ENCODE data around the gene YARS1.
A peak's percentile ranks its signal among the peaks of the same experiment; 100 is the strongest.
"Not testable (repeated sequence)": the region's sequence is repeated elsewhere in the genome, so short reads cannot be mapped to it uniquely, and the experiment has no call there.

YARS1 gene

DNA sequence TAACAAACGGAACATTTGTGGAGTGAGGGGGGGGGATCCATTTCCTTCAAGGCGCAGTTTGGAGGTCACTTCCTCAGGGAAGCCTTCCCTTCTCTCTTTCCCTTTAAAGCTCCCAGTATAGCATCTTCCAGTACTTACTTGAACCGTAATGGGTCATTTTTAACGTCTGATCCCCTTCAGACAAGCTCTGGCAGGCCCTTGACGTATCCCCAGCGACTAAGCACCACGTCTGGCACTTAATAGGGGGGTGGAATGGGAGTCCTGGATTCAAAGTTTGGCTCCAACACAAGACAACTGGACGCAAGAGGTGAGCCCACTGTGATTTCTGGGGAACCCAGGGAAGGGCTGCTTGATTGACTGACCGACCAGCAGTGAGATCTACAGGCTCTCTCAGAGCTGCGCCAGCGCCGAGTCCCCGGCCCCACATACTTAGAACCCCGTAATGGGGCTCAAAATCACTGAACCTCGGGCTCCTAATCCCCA, 441 bp downstream of the YARS1 start:
- DNase-seq: peak; percentile 35

- DNase-seq: no peak
These were observed 3.0 kb downstream of the YARS1 start for GRCh38 chr1:32813941-32814739.

DNA sequence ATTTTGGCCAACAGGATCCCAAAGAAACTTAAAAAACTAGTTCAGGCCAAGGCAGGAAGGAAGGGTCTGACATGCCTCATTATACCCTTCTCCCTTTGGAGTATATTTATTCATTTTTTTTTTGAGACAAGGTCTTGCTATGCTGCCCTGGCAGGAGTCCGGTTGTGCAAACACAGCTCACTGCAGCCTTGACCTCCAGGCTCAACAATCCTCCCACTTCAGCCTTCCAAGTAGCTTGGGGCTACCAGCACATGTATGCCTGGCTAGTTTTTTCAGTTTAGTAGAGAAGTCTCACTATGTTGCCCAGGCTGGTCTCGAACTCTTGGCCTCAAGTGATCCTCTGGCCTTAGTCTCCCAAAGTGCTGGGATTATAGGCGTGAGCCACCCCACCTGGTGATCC, 5.2 kb downstream of the YARS1 start:
- DNase-seq: no peak

- DNase-seq: no peak
These were observed 5.9 kb downstream of the YARS1 start for GRCh38 chr1:32811265-32811664.

DNA sequence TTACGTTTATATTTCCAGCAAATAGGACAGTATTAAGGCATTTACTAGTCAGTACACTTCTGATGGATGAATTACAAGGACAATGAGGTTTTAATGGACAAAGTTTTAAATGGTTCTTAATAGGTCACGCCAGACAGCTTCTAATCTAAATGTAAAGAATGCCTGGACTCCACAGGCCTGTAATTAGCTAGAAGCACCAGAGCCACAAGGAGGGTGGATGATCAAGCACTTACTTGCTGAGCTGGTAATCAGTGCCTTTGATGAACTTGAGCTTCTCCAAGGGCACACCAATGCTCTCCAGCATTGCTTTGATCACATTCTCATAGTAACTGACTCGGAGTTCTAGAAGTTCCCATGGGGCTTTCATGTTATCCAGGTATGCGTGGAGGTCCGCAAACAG, 6.8 kb downstream of the YARS1 start:
- no peak for DNase-seq

- DNase-seq: no peak
These were observed 8.6 kb downstream of the YARS1 start for GRCh38 chr1:32808580-32808979.

DNA sequence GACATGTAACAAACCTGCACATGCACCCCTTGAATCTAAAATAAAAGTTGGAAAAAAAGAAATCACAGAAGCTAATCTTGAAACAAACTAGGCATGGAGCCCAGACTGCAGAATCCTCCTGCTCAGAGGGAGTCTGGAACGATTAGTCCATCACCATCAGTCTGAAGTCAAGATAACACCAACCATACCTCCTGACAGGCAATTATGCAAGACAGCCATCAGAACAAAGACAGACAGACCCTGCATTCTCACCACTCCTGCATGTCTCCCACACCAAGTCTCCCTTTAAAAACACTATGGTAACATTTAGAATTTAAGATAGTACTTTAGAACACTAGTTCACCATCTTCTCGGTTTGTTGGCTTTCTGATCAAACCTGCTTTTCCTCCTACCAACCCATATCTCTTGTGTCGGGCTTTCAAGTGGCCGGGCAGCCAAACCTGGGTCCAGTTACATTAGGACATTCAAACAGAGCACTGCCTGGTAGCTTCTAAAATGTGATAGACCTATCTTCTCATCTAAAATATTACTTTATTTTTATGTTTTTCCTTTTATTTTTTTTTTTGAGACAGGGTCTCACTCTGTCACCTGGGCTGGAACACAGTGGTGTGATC, 10.1 kb downstream of the YARS1 start:
- DNase-seq: no peak

DNA sequence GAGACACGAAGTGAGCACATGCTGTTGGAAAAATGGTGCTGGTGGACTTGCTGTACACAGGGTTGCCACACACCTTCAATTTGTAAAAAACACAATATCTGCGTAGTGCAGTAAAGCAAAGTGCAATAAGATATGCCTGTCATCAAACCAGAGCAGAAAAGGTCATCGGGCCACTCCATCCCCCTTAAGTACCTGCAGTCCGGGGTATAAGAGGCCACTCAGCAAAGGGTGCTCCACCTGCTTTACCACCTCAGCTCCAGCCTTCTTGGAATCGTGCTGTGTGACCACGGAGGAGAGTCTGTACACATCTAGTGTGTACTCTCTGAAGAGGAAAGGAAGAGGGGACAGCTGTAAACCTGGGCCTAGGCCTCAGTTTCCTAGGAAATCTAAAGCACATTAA, 10.9 kb downstream of the YARS1 start:
- DNase-seq: no peak

GRCh38 chr1:32804460-32804859, 12.7 kb downstream of the YARS1 start:
- not testable (repeated sequence) for DNase-seq

GRCh38 chr1:32801096-32801715, 16.0 kb downstream of the YARS1 start:
- DNase-seq: no peak

GRCh38 chr1:32798679-32799416, 18.3 kb downstream of the YARS1 start:
- no peak for DNase-seq

GRCh38 chr1:32798191-32798590, 19.0 kb downstream of the YARS1 start:
- no peak for DNase-seq

- no peak for DNase-seq
These were observed 19.7 kb downstream of the YARS1 start for GRCh38 chr1:32797456-32797855.

- not testable (repeated sequence) for DNase-seq
These were observed 21.4 kb downstream of the YARS1 start for GRCh38 chr1:32795763-32796162.

- DNase-seq: no peak
These were observed 25.3 kb downstream of the YARS1 start for GRCh38 chr1:32791881-32792280.

- DNase-seq: not testable (repeated sequence)
These were observed 27.8 kb downstream of the YARS1 start for GRCh38 chr1:32789356-32789755.

DNA sequence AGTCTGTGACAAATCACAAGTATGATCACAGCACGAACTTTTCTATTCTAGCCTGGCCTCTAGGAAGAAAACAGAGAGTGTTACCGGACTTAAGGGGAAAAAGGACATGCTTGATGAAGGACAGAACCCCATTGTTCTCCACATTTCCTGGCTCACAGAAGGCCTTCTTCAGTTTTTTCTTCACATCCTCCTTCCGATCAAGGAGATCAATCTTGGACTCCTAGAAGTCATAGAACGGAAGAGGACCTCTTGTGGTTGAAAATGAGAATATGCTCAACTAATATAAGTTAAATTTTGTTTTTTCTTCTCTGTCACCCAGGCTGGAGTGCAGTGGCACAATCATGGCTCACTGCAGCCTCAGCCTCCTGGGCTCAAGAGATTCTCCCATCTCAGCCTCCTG, 30.3 kb downstream of the YARS1 start:
- no peak for DNase-seq

GRCh38 chr1:32784817-32785216, 32.3 kb downstream of the YARS1 start:
- no peak for DNase-seq

- no peak for DNase-seq
These were observed 33.3 kb downstream of the YARS1 start for GRCh38 chr1:32783851-32784250.

DNA sequence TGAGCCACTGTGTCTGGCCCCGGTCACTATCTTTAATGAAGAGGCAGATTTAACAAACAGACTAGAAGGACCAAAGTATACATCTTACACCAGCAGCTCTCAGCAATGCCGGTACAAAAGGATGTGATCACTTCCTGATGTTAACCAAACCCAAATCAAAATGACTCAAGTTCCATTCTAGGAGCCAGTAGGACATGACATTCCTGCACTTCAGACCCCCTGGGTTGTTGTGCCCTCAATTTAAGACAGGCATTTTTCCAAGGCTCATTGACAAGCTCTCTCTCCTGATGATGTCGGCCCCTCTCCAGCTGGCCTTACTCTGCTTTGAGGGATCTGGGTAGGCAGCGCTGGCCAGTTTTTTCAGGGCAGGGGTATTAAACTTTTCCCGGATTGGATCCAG, 35.1 kb downstream of the YARS1 start:
- no peak for DNase-seq

- no peak for DNase-seq
These were observed 36.4 kb downstream of the YARS1 start for GRCh38 chr1:32780628-32781234.

- DNase-seq: no peak
These were observed 37.2 kb downstream of the YARS1 start for GRCh38 chr1:32780005-32780404.

- no peak for DNase-seq
These were observed 37.9 kb downstream of the YARS1 start for GRCh38 chr1:32779242-32779641.
